ENCODE results near the gene TRERF1. TPM values are rescaled to one million over a fixed set of nuclear protein-coding genes. Genes with fewer than 3 reads are reported as not detected.

The TRERF1 gene
- total and polyA plus RNA-seq, 2 of the 4 experiments (the other 2 are of a cell fraction), result 6.3 to 9.9 TPM

GRCh38 chr6:42334870-42335269 lies 116.9 kb downstream of the TRERF1 start:
- H2AK9ac ChIP-seq (replicated peaks; ENCODE audit: low read depth, low read length, poor library complexity), result peak overlapping the region; percentile 51
- peaks cover 7% of the 10 kb centered on the region for H4K20me1 ChIP-seq (ENCODE audit: insufficient read depth, low read length)
- peak overlapping the region; percentile 63 for H2AK5ac ChIP-seq (ENCODE audit: low read depth, low read length)
- no peak overlapping the region for H2AFZ ChIP-seq (replicated peaks; ENCODE audit: low read length, poor library complexity)
- H2BK15ac ChIP-seq (ENCODE audit: low read depth, low read length), result 0 out of 3 replicates have a peak overlapping the region, but pooled peaks have one; percentile 5
- 0 out of 2 replicates have a peak overlapping the region, but pooled peaks have one; percentile 18 for H3K4ac ChIP-seq (ENCODE audit: low read depth, low read length)
- H4K8ac ChIP-seq (ENCODE audit: low read depth in 2 of 2, low read length in 2 of 2), result peak overlapping the region in 1 of 2 experiments; percentile 19; a peak in 1 of 4 replicates
- H3K4me2 ChIP-seq (ENCODE audit: low read depth, low read length), result no peak overlapping the region
- H4K91ac ChIP-seq (ENCODE audit: insufficient read depth, low read depth, low read length), result no peak overlapping the region
- dilution Hi-C loops (cut with HindIII; ENCODE audit: low sequenced_read_pairs, unreplicated experiment) (no loop called here), intact Hi-C loops (cut with micrococcal nuclease) (loop anchor here (10.0 kb wide), 1 partner anchor 110 kb away; no protein-coding TSS in a partner anchor), in situ Hi-C loops (cut with MboI; ENCODE audit: low sequenced_read_pairs) (no loop called here)
- H3K36me3 ChIP-seq (ENCODE audit: control insufficient read depth, insufficient read depth, low read length), result no peaks in the 10 kb centered on the region
- peaks cover 49 to 89% of the 10 kb centered on the region in 2 experiments for H3K79me1 ChIP-seq (ENCODE audit: low read depth in 1 of 2, low read length in 2 of 2)
- no CpG with 5 or more reads among the region's 2 CpGs for WGBS, 2 experiments (ENCODE audit: extremely low coverage in 2 of 2, insufficient read length in 1 of 2)
- no peaks in the 10 kb centered on the region for H3K27me3 ChIP-seq (ENCODE audit: control insufficient read depth, insufficient read depth, low read length)
- no peak overlapping the region for H2BK5ac ChIP-seq (ENCODE audit: low read depth, low read length, poor library complexity, severe bottlenecking)
- H3K18ac ChIP-seq (ENCODE audit: low read depth, low read length), result no peak overlapping the region
- H3K56ac ChIP-seq (ENCODE audit: extremely low read depth, insufficient read depth, low read length), result no peak overlapping the region
- ChIA-PET CTCF (interaction anchor here (0.7 kb wide), 1 partner anchor 84 kb away, joined by 6 read pairs; no protein-coding TSS in a partner anchor), POLR2A (ENCODE audit: unreplicated experiment) (no interaction called here)
- H3K4me1 ChIP-seq (ENCODE audit: control insufficient read depth, insufficient read depth, low read length), result peaks cover 14% of the 10 kb centered on the region
- H2BK20ac ChIP-seq (ENCODE audit: low read depth, low read length), result no peak overlapping the region
- ATAC-seq (ENCODE audit: low read depth) (no peak), DNase-seq (no peak)
- no peak overlapping the region for H3K27ac ChIP-seq (ENCODE audit: insufficient read depth, low read length)
- H3K9me3 ChIP-seq (ENCODE audit: control insufficient read depth, insufficient read depth, low read length), result no peaks in the 10 kb centered on the region
- no peak overlapping the region for H4K5ac ChIP-seq (ENCODE audit: low read depth, low read length)
- H3K23ac ChIP-seq (ENCODE audit: low read depth, low read length), result no peak overlapping the region
- H3K4me3 ChIP-seq (ENCODE audit: insufficient read depth, low read depth, low read length), result no peak overlapping the region
- H2BK120ac ChIP-seq (ENCODE audit: low read depth, low read length), result no peak overlapping the region
- peaks cover 38% of the 10 kb centered on the region for H3K9me1 ChIP-seq (ENCODE audit: insufficient read depth, low read length)
- H3K9ac ChIP-seq (ENCODE audit: low read depth, low read length), result no peak overlapping the region
- no peak overlapping the region for H3K14ac ChIP-seq (replicated peaks; ENCODE audit: low read depth, low read length)
- TF ChIP-seq, protein P1, sequence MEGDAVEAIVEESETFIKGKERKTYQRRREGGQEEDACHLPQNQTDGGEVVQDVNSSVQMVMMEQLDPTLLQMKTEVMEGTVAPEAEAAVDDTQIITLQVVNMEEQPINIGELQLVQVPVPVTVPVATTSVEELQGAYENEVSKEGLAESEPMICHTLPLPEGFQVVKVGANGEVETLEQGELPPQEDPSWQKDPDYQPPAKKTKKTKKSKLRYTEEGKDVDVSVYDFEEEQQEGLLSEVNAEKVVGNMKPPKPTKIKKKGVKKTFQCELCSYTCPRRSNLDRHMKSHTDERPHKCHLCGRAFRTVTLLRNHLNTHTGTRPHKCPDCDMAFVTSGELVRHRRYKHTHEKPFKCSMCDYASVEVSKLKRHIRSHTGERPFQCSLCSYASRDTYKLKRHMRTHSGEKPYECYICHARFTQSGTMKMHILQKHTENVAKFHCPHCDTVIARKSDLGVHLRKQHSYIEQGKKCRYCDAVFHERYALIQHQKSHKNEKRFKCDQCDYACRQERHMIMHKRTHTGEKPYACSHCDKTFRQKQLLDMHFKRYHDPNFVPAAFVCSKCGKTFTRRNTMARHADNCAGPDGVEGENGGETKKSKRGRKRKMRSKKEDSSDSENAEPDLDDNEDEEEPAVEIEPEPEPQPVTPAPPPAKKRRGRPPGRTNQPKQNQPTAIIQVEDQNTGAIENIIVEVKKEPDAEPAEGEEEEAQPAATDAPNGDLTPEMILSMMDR (conservative IDR thresholded peaks at IDR 0.05; ENCODE audit: low read depth, low read length), result no peak
- TF ChIP-seq FOS (IDR thresholded peaks at IDR 0.05; ENCODE audit: low read depth, low read length) (no peak), MAZ (IDR thresholded peaks at IDR 0.05; ENCODE audit: borderline replicate concordance, low read depth, low read length) (no peak), USF2 (IDR thresholded peaks at IDR 0.05; ENCODE audit: low read depth, low read length) (no peak), POLR2A (IDR thresholded peaks at IDR 0.05; ENCODE audit: low read depth, low read length) (no peak), MXI1 (IDR thresholded peaks at IDR 0.05; ENCODE audit: borderline replicate concordance, low read depth, low read length) (no peak), CHD1 (IDR thresholded peaks at IDR 0.05; ENCODE audit: low read depth, low read length) (no peak), NFE2L2 (IDR thresholded peaks at IDR 0.05; ENCODE audit: low read depth, low read length) (no peak), RAD21 (IDR thresholded peaks at IDR 0.05; ENCODE audit: low read length) (no peak), CEBPB (IDR thresholded peaks at IDR 0.05; ENCODE audit: low read depth, low read length) (no peak), SMC3 (IDR thresholded peaks at IDR 0.05; ENCODE audit: low read depth, low read length) (no peak), MAFK (IDR thresholded peaks at IDR 0.05; ENCODE audit: low read depth, low read length) (no peak), BHLHE40 (IDR thresholded peaks at IDR 0.05; ENCODE audit: low read depth, low read length) (no peak), RCOR1 (IDR thresholded peaks at IDR 0.05; ENCODE audit: insufficient replicate concordance, low read length) (no peak)
- TF ChIP-seq, protein P2, sequence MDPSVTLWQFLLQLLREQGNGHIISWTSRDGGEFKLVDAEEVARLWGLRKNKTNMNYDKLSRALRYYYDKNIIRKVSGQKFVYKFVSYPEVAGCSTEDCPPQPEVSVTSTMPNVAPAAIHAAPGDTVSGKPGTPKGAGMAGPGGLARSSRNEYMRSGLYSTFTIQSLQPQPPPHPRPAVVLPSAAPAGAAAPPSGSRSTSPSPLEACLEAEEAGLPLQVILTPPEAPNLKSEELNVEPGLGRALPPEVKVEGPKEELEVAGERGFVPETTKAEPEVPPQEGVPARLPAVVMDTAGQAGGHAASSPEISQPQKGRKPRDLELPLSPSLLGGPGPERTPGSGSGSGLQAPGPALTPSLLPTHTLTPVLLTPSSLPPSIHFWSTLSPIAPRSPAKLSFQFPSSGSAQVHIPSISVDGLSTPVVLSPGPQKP (IDR thresholded peaks at IDR 0.05; ENCODE audit: borderline replicate concordance, low read depth, low read length), result no peak
- no TSS peak for BruUV-seq (replicated peaks)

All from IMR-90 (cell line).